ENCODE results near the gene PLCH2.
A peak's percentile ranks its signal among the peaks of the same experiment; 100 is the strongest.
"Not testable (repeated sequence)": the region's sequence is repeated elsewhere in the genome, so short reads cannot be mapped to it uniquely, and the experiment has no call there.

Gene PLCH2

GRCh38 chr1:2544875-2545640, 69.0 kb downstream of the PLCH2 start:
- no peak for DNase-seq (ENCODE audit: low spot score)

- peak; percentile 97 for DNase-seq (ENCODE audit: low spot score)
Observed at GRCh38 chr1:2545754-2546514, 69.8 kb downstream of the PLCH2 start.

GRCh38 chr1:2546515-2547209, 70.6 kb downstream of the PLCH2 start:
- peak; percentile 86 for DNase-seq (ENCODE audit: low spot score)

- DNase-seq (ENCODE audit: low spot score), result peak; percentile 72
Observed at GRCh38 chr1:2547210-2548067, 71.3 kb downstream of the PLCH2 start.

- DNase-seq (ENCODE audit: low spot score), result peak; percentile 83
Observed at GRCh38 chr1:2548068-2548589, 72.0 kb downstream of the PLCH2 start.

- not testable (repeated sequence) for DNase-seq (ENCODE audit: low spot score)
Observed at GRCh38 chr1:2549367-2550029, 73.4 kb downstream of the PLCH2 start.

GRCh38 chr1:2550309-2550861, 74.3 kb downstream of the PLCH2 start:
- DNase-seq (ENCODE audit: low spot score), result not testable (repeated sequence)

- not testable (repeated sequence) for DNase-seq (ENCODE audit: low spot score)
Observed at GRCh38 chr1:2551544-2551943, 75.5 kb downstream of the PLCH2 start.

GRCh38 chr1:2552189-2552588, 76.1 kb downstream of the PLCH2 start:
- no peak for DNase-seq (ENCODE audit: low spot score)

GRCh38 chr1:2553076-2553475, 77.0 kb downstream of the PLCH2 start:
- DNase-seq (ENCODE audit: low spot score), result not testable (repeated sequence)

GRCh38 chr1:2553871-2554620, 78.0 kb downstream of the PLCH2 start:
- no peak for DNase-seq (ENCODE audit: low spot score)

- DNase-seq (ENCODE audit: low spot score), result peak; percentile 49
Observed at GRCh38 chr1:2554621-2555387, 78.7 kb downstream of the PLCH2 start.
